22Rv1 (cell line): ENCODE measurements around the gene LOXL3.

ENCODE experiments used
- ZFX ChIP-seq: fragments of 450-650 bp; IDR thresholded peaks from 2 replicates; pipeline ENCODE4 v1.6.1; 2017; ENCODE audit warnings: antibody characterized with exemption, borderline replicate concordance
- TF ChIP-seq, protein P1 (sequence below): fragments of 450-650 bp; IDR thresholded peaks from 2 replicates; pipeline ENCODE4 v1.5.1; 2017; ENCODE audit warnings: mild to moderate bottlenecking

DNA sequence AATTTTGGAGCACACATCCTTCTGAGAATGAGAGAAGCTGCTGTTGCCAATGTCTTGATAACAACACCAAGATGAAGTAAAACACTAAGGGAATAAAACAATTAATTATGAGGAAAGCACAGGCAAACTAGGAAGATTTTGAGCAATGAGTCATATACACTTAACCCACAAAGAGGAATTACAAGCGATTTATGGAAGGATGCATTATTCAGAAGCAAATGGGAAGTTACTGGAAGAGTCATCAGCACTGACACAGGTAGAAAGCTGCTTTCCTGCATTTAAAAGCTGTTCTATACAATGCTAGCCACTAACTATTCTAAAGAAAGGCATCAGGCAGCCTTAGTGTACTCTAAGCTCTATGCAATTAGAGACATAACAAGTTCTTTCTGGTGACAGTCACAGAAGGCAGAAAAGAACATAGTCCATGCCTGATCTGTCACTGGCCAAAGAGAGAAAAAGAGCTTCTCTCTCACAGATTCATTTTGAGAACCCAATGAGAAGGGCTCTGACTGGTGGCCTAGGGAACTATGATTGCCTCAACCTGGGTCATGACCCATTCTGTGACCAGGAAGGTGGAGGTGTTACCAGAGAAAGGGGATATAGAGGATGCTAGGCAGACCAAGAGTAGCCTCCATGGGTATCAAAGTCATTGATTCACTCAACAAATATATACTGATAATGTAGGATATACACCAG lies 49.0 kb upstream of the LOXL3 start:
- TF ChIP-seq, protein P1, sequence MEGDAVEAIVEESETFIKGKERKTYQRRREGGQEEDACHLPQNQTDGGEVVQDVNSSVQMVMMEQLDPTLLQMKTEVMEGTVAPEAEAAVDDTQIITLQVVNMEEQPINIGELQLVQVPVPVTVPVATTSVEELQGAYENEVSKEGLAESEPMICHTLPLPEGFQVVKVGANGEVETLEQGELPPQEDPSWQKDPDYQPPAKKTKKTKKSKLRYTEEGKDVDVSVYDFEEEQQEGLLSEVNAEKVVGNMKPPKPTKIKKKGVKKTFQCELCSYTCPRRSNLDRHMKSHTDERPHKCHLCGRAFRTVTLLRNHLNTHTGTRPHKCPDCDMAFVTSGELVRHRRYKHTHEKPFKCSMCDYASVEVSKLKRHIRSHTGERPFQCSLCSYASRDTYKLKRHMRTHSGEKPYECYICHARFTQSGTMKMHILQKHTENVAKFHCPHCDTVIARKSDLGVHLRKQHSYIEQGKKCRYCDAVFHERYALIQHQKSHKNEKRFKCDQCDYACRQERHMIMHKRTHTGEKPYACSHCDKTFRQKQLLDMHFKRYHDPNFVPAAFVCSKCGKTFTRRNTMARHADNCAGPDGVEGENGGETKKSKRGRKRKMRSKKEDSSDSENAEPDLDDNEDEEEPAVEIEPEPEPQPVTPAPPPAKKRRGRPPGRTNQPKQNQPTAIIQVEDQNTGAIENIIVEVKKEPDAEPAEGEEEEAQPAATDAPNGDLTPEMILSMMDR: no peak
- TF ChIP-seq ZFX: no peak
